SK-N-SH (cell line): ENCODE results near the gene TMCO5A. TPM values are rescaled to one million over a fixed set of nuclear protein-coding genes. Genes with fewer than 3 reads are reported as not detected.

Experiments used
- CTCF ChIA-PET: fragments of 300-600, 350-600 bp; formaldehyde crosslinking; extraction: SDS; loops from one replicate; lab custom pipeline; 2021; lab: Yijun Ruan, JAX
- POLR2A ChIA-PET: fragments of 350-600 bp; sonication (Branson Sonifier 250); formaldehyde crosslinking; extraction: SDS; loops from one replicate; lab custom pipeline; 2020; ENCODE audit warnings: antibody characterized with exemption, inconsistent platforms; lab: Yijun Ruan, JAX
- DNase-seq: peaks from one replicate; pipeline ENCODE4 v3.0.0; 2012
- H2AFZ ChIP-seq: fragments of 200-600 bp; sonication (generic); 2 replicates; pipeline ENCODE4 v1.8.1; 2016; ENCODE audit warnings: antibody characterized with exemption, mild to moderate bottlenecking, low read depth
- H3F3A ChIP-seq: fragments of 200-600 bp; sonication (generic); replicated peaks from 2 replicates; pipeline ENCODE3; 2016; ENCODE audit warnings: antibody characterized with exemption, mild to moderate bottlenecking; ENCODE audit not compliant: insufficient read depth
- H3K27ac ChIP-seq, 2 experiments: fragments of 200-500 bp in 1 of 2; fragments of 200-600 bp in 1 of 2; sonication (Bioruptor generic) in 1 of 2; sonication (generic), shearing (Covaris generic) in 1 of 2; 2 replicates each; pipeline versions ENCODE4 v1.5.1 to v1.6.1; 2014 to 2016; ENCODE audit warnings: low read depth in 2 of 2, inconsistent platforms in 1 of 2, low read length in 1 of 2, mild to moderate bottlenecking in 1 of 2, mixed read lengths in 1 of 2
- H3K27me3 ChIP-seq: fragments of 200-600 bp; sonication (generic), shearing (Covaris generic); 2 replicates; pipeline ENCODE4 v1.6.1; 2016; ENCODE audit warnings: mixed run types; ENCODE audit not compliant: insufficient read depth
- H3K36me3 ChIP-seq, 2 experiments: fragments of 200-500 bp in 1 of 2; fragments of 200-600 bp in 1 of 2; sonication (Bioruptor generic) in 1 of 2; sonication (generic) in 1 of 2; replicated peaks in 1 of 2; 2 replicates each; pipeline versions ENCODE3 to v1.5.1; 2014 to 2016; ENCODE audit warnings: low read length in 1 of 2, mild to moderate bottlenecking in 1 of 2; ENCODE audit not compliant: insufficient read depth in 2 of 2, control insufficient read depth in 1 of 2
- H3K4me1 ChIP-seq, 2 experiments: fragments of 200-500 bp in 1 of 2; fragments of 200-600 bp in 1 of 2; sonication (Bioruptor generic) in 1 of 2; sonication (generic), shearing (Covaris generic) in 1 of 2; 2 replicates each; pipeline versions ENCODE4 v1.5.1 to v1.6.1; 2014 to 2016; ENCODE audit warnings: low read depth in 1 of 2, low read length in 1 of 2, mixed run types in 1 of 2; ENCODE audit not compliant: insufficient read depth in 2 of 2, control insufficient read depth in 1 of 2
- H3K4me2 ChIP-seq: fragments of 200-600 bp; sonication (generic), shearing (Covaris generic); 2 replicates; pipeline ENCODE4 v1.6.1; 2017; ENCODE audit warnings: mixed run types
- H3K4me3 ChIP-seq, 2 experiments: fragments of 200-500 bp in 1 of 2; fragments of 200-600 bp in 1 of 2; sonication (Bioruptor generic) in 1 of 2; sonication (generic), shearing (Covaris generic) in 1 of 2; 2 replicates each; pipeline versions ENCODE4 v1.5.1 to v1.8.1; 2014 to 2016; ENCODE audit warnings: low read depth in 2 of 2, inconsistent platforms in 1 of 2, low read length in 1 of 2, mild to moderate bottlenecking in 1 of 2, mixed read lengths in 1 of 2, moderate library complexity in 1 of 2
- H3K79me2 ChIP-seq: fragments of 200-600 bp; sonication (generic); 2 replicates; pipeline ENCODE4 v1.8.1; 2017; ENCODE audit warnings: mild to moderate bottlenecking; ENCODE audit not compliant: insufficient read depth
- H3K9ac ChIP-seq: fragments of 200-600 bp; sonication (generic); 2 replicates; pipeline ENCODE4 v1.6.1; 2017; ENCODE audit warnings: mixed run types
- H3K9me2 ChIP-seq: fragments of 200-600 bp; sonication (generic); 2 replicates; pipeline ENCODE4 v1.6.1; 2017; ENCODE audit warnings: mixed run types
- H3K9me3 ChIP-seq: fragments of 200-600 bp; sonication (generic); 2 replicates; pipeline ENCODE4 v1.6.1; 2017; ENCODE audit warnings: mixed run types, mild to moderate bottlenecking, moderate library complexity
- H4K20me1 ChIP-seq: fragments of 200-600 bp; sonication (generic); 2 replicates; pipeline ENCODE4 v1.6.1; 2017; ENCODE audit warnings: mild to moderate bottlenecking, mixed run types; ENCODE audit not compliant: insufficient read depth
- CHD2 ChIP-seq: fragments of 150-350 bp; IDR thresholded peaks from 2 replicates; pipeline ENCODE4 v1.6.1; 2018; ENCODE audit warnings: low read length; ENCODE audit not compliant: partially characterized antibody
- CTCF ChIP-seq: fragments of 200-600 bp; sonication (generic); IDR thresholded peaks from 2 replicates; pipeline ENCODE4 v1.6.1; 2017; ENCODE audit warnings: antibody characterized with exemption, mild to moderate bottlenecking, moderate library complexity
- EZH2phosphoT487 ChIP-seq: fragments of 200-600 bp; sonication (generic); IDR thresholded peaks from 2 replicates; pipeline ENCODE4 v1.6.1; 2017; ENCODE audit warnings: low read depth, mixed run types, mild to moderate bottlenecking, antibody characterized with exemption, moderate library complexity, borderline replicate concordance
- FOSL2 ChIP-seq: IDR thresholded peaks from 2 replicates; pipeline ENCODE4 v1.4.0; 2012; ENCODE audit warnings: low read depth, mild to moderate bottlenecking, moderate library complexity, borderline replicate concordance
- FOXJ3 ChIP-seq: sonication (generic); formaldehyde crosslinking; IDR thresholded peaks from 2 replicates; pipeline ENCODE4 v1.5.1; 2020; ENCODE audit warnings: mild to moderate bottlenecking, missing genetic modification reagents
- GABPA ChIP-seq: IDR thresholded peaks from 2 replicates; pipeline ENCODE4 v1.4.0; 2012; ENCODE audit warnings: low read depth, mild to moderate bottlenecking
- MEF2A ChIP-seq: IDR thresholded peaks from 2 replicates; pipeline ENCODE4 v1.4.0; 2012; ENCODE audit warnings: low read depth, borderline replicate concordance
- MXI1 ChIP-seq: IDR thresholded peaks from 2 replicates; pipeline ENCODE4 v1.6.1; 2012; ENCODE audit warnings: mild to moderate bottlenecking, low read depth, low read length, improper control_type of control experiment
- NFIC ChIP-seq: IDR thresholded peaks from 2 replicates; pipeline ENCODE4 v1.4.0; 2012; ENCODE audit warnings: borderline replicate concordance
- PBX3 ChIP-seq: IDR thresholded peaks from 2 replicates; pipeline ENCODE4; 2012
- RAD21 ChIP-seq: IDR thresholded peaks from 2 replicates; pipeline ENCODE4 v1.6.1; 2012; ENCODE audit warnings: mild to moderate bottlenecking, low read length
- RXRA ChIP-seq: IDR thresholded peaks from 2 replicates; pipeline ENCODE4 v1.4.0; 2012; ENCODE audit warnings: low read depth, mild to moderate bottlenecking, borderline replicate concordance
- SIN3A ChIP-seq: IDR thresholded peaks from 2 replicates; pipeline ENCODE4 v1.6.1; 2012; ENCODE audit warnings: low read depth, mild to moderate bottlenecking, low read length, moderate library complexity, borderline replicate concordance
- USF1 ChIP-seq: IDR thresholded peaks from 2 replicates; pipeline ENCODE4 v1.4.0; 2012; ENCODE audit warnings: low read depth, borderline replicate concordance
- YY1 ChIP-seq: IDR thresholded peaks from 2 replicates; pipeline ENCODE4 v1.4.0; 2012; ENCODE audit warnings: low read depth, mild to moderate bottlenecking
- WGBS: methylation state at CpG from one replicate; pipeline ENCODE4 v1.1.6; 2017; ENCODE audit warnings: low lambda C conversion rate; 5-methylcytosine and 5-hydroxymethylcytosine counted together
- polyA plus RNA-seq, 3 experiments: library from polyadenylated mRNA; depleted of rRNA; stranded (reverse); fragments of >200 nt; gene quantifications; 2 replicates each; pipeline ENCODE4 v1.2.3, GENCODE V29; 2012

TMCO5A gene
- polyA plus RNA-seq, 1 of the 3 experiments (the other 2 are of a cell fraction), result not detected

GRCh38 chr15:37940876-37941275 lies 6.4 kb downstream of the TMCO5A start:
- ChIA-PET CTCF (interaction anchor here (0.6 kb wide), 1 partner anchor 117 kb away, joined by 3 read pairs; no protein-coding TSS in a partner anchor), POLR2A (no interaction called here)
- TF ChIP-seq SIN3A, result no peak
- no peak for TF ChIP-seq CTCF
- TF ChIP-seq NFIC, result no peak
- no peak for TF ChIP-seq MXI1
- no peak for TF ChIP-seq PBX3
- TF ChIP-seq CHD2, result no peak
- no peak for TF ChIP-seq GABPA
- no peak for TF ChIP-seq MEF2A
- no peak for TF ChIP-seq USF1
- no peak for TF ChIP-seq FOSL2
- no peak for TF ChIP-seq RXRA
- Histone ChIP-seq H4K20me1 (no peaks in the 10 kb centered on the region), H3K27ac (no peak overlapping the region), H3K9me2 (no peaks in the 10 kb centered on the region), H3K4me1 (no peaks in the 10 kb centered on the region), H3K4me2 (no peak overlapping the region), H3K79me2 (no peaks in the 10 kb centered on the region), H3K4me3 (no peak overlapping the region), H3K9me3 (no peaks in the 10 kb centered on the region), H3K27me3 (0 out of 2 replicates have a peak, but pooled peaks cover 6% of the 10 kb centered on the region), H3K36me3 (no peaks in the 10 kb centered on the region), H2AFZ (no peak overlapping the region), H3K9ac (no peak overlapping the region), H3F3A (no peaks in the 10 kb centered on the region)
- DNase-seq, result no peak
- WGBS, result 0% methylated on average over 3 of the region's 3 CpGs

GRCh38 chr15:37941779-37942178 lies 7.3 kb downstream of the TMCO5A start:
- DNase-seq, result no peak
- Histone ChIP-seq H3K9me3 (no peaks in the 10 kb centered on the region), H3K36me3 (no peaks in the 10 kb centered on the region), H3F3A (no peaks in the 10 kb centered on the region), H4K20me1 (no peaks in the 10 kb centered on the region), H3K9ac (no peak overlapping the region), H3K9me2 (no peaks in the 10 kb centered on the region), H3K4me2 (no peak overlapping the region), H2AFZ (no peak overlapping the region), H3K4me1 (no peaks in the 10 kb centered on the region), H3K27me3 (0 out of 2 replicates have a peak, but pooled peaks cover 6% of the 10 kb centered on the region), H3K79me2 (no peaks in the 10 kb centered on the region), H3K27ac (no peak overlapping the region), H3K4me3 (no peak overlapping the region)
- POLR2A ChIA-PET, result no interaction called here
- CTCF ChIA-PET, result no interaction called here
- TF ChIP-seq MEF2A, result no peak
- TF ChIP-seq FOXJ3, result no peak
- no peak for TF ChIP-seq RAD21
- no peak for TF ChIP-seq FOSL2
- TF ChIP-seq EZH2phosphoT487, result no peak
- no peak for TF ChIP-seq YY1
